ENCODE measurements around the gene SLC25A34. TPM values are rescaled to one million over a fixed set of nuclear protein-coding genes. Genes with fewer than 3 reads are reported as not detected.

The SLC25A34 gene
- total and polyA plus RNA-seq, 10 of the 15 experiments (the other 5 are each of a cell fraction or from before 2014, with no cell fraction given) = 0.02 to 1.6 (median 0.39) TPM

DNA sequence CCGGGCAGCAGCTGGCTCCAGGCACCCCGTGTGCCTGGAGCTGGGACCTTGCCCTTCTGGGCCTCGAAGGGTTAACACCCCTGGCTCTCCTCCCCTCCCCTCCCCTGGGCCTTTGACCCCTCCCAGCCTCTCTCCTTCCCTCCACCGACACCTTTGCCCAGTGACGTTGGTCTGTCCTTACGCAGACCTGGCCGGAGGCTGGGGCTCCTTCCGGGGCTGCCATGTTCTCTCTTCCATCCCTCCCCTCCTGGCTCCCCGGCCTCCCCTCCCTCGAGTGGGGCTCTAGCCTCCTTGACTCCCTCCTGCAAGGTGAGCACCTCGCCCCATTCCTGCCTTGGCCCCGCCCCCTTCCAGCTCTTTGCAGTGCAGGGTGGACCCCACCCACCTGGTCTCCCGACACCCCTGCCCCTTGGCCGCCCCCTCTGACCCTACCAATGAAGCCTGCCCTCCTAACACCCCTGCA, 6.3 kb downstream of the SLC25A34 start, which contains the start of gene TMEM82:
TSS of gene TMEM82 (plus strand) at position 161 of the 463 bp plus-strand sequence. CDS start at position 222, 61 bp downstream.
- intact Hi-C loops (cut with micrococcal nuclease; ENCODE audit: unreplicated experiment) (loop anchor here (5.0 kb wide), 1 partner anchor 305 kb away; the partner anchor contains the start of gene CTRC), in situ Hi-C loops (cut with MboI) (no loop called here)
- H3K36me3 ChIP-seq (ENCODE audit: control insufficient read depth in 2 of 2, insufficient read depth in 2 of 2, low read length in 1 of 2) = no peaks in the 10 kb centered on the region
- H3K4me3 ChIP-seq = no peak within 1 kb of the TSS
- H3K27me3 ChIP-seq (replicated peaks in 1 of 2; ENCODE audit: control insufficient read depth in 2 of 2, insufficient read depth in 2 of 2, low read length in 1 of 2) = no peaks in the 10 kb centered on the region
- DNase-seq (ENCODE audit: low read depth, low spot score) = no peak
- BruUV-seq (replicated peaks) = no TSS peak
- H3K27ac ChIP-seq (ENCODE audit: control insufficient read depth, insufficient read depth) = no peak within 1 kb of the TSS
- TF ChIP-seq PAX5 (IDR thresholded peaks at IDR 0.05; ENCODE audit: borderline replicate concordance, low read depth, low read length) = no peak
- no peak for TF ChIP-seq SMAD1 (IDR thresholded peaks at IDR 0.05; ENCODE audit: low read depth, partially characterized antibody)
- TF ChIP-seq CHD4 (IDR thresholded peaks at IDR 0.05) = no peak
- no peak for TF ChIP-seq CEBPB (IDR thresholded peaks at IDR 0.05; ENCODE audit: borderline replicate concordance in 1 of 2, low read depth in 2 of 2, low read length in 2 of 2)
- TF ChIP-seq, protein P1, sequence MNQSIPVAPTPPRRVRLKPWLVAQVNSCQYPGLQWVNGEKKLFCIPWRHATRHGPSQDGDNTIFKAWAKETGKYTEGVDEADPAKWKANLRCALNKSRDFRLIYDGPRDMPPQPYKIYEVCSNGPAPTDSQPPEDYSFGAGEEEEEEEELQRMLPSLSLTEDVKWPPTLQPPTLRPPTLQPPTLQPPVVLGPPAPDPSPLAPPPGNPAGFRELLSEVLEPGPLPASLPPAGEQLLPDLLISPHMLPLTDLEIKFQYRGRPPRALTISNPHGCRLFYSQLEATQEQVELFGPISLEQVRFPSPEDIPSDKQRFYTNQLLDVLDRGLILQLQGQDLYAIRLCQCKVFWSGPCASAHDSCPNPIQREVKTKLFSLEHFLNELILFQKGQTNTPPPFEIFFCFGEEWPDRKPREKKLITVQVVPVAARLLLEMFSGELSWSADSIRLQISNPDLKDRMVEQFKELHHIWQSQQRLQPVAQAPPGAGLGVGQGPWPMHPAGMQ (IDR thresholded peaks at IDR 0.05; ENCODE audit: borderline replicate concordance) = no peak
- no peak for TF ChIP-seq NFXL1 (IDR thresholded peaks at IDR 0.05; ENCODE audit: borderline replicate concordance)
- no peak for TF ChIP-seq MYB (IDR thresholded peaks at IDR 0.05; ENCODE audit: borderline replicate concordance, low read depth, low read length)
- TF ChIP-seq BCL11A (IDR thresholded peaks at IDR 0.05; ENCODE audit: low read depth, low read length) = no peak
- TF ChIP-seq MTA3 (IDR thresholded peaks at IDR 0.05; ENCODE audit: borderline replicate concordance, low read length) = no peak
- no peak for TF ChIP-seq CBX5 (IDR thresholded peaks at IDR 0.05; ENCODE audit: low read depth)
- no peak for TF ChIP-seq ZNF207 (IDR thresholded peaks at IDR 0.05; ENCODE audit: borderline replicate concordance)
- TF ChIP-seq KLF5 (IDR thresholded peaks at IDR 0.05; ENCODE audit: partially characterized antibody) = no peak
- TF ChIP-seq, protein P2, sequence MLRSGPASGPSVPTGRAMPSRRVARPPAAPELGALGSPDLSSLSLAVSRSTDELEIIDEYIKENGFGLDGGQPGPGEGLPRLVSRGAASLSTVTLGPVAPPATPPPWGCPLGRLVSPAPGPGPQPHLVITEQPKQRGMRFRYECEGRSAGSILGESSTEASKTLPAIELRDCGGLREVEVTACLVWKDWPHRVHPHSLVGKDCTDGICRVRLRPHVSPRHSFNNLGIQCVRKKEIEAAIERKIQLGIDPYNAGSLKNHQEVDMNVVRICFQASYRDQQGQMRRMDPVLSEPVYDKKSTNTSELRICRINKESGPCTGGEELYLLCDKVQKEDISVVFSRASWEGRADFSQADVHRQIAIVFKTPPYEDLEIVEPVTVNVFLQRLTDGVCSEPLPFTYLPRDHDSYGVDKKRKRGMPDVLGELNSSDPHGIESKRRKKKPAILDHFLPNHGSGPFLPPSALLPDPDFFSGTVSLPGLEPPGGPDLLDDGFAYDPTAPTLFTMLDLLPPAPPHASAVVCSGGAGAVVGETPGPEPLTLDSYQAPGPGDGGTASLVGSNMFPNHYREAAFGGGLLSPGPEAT (IDR thresholded peaks at IDR 0.05; ENCODE audit: low read depth) = no peak
- no peak for TF ChIP-seq SIN3A (IDR thresholded peaks at IDR 0.05; ENCODE audit: low read depth, low read length)
- no peak for TF ChIP-seq EZH2 (IDR thresholded peaks at IDR 0.05; ENCODE audit: borderline replicate concordance, control insufficient read depth, low read depth, low read length)
- TF ChIP-seq FOS (IDR thresholded peaks at IDR 0.05; ENCODE audit: borderline replicate concordance, extremely low read depth, insufficient read length) = no peak
- TF ChIP-seq HDAC6 (IDR thresholded peaks at IDR 0.05; ENCODE audit: unreplicated experiment) = no peak
- no peak for TF ChIP-seq ATF7 (IDR thresholded peaks at IDR 0.05; ENCODE audit: low read depth)
- no peak for TF ChIP-seq CREB1 (IDR thresholded peaks at IDR 0.05; ENCODE audit: low read depth)
- 41% methylated on average over 7 of the region's 14 CpGs for WGBS (ENCODE audit: insufficient coverage, insufficient replicate concordance, low lambda C conversion rate, missing lambda C conversion rate)
- no peaks in the 10 kb centered on the region for H3K9me3 ChIP-seq (replicated peaks; ENCODE audit: control insufficient read depth, insufficient read depth, low read length)
- ChIA-PET SMC1A (ENCODE audit: uncharacterized antibody, unreplicated experiment) (interaction anchor here (1.5 kb wide), 1 partner anchor 149 kb away, joined by 4 read pairs; no protein-coding TSS in a partner anchor), CTCF (interaction anchor here (0.9 to 1.5 kb wide), 3 partner anchors 139 to 419 kb away, joined by 3 to 8 read pairs (median 3); no protein-coding TSS in a partner anchor), RAD21 (ENCODE audit: unreplicated experiment) (no interaction called here), POLR2A (interaction anchor here (0.7 kb wide), 1 partner anchor 153 kb away, joined by 5 read pairs; no protein-coding TSS in a partner anchor)
- no peaks in the 10 kb centered on the region for H3K79me2 ChIP-seq (ENCODE audit: control insufficient read depth, insufficient read depth, low read length)
- no peak for ATAC-seq
- 0 out of 2 replicates have a peak, but pooled peaks cover 3% of the 10 kb centered on the region for H3K4me1 ChIP-seq (ENCODE audit: control insufficient read depth, insufficient read depth, low read length)
- H3K9ac ChIP-seq (ENCODE audit: control insufficient read depth, insufficient read depth, low read length) = no peak within 1 kb of the TSS
- H2AFZ ChIP-seq (ENCODE audit: control insufficient read depth, low read depth, low read length) = no peak within 1 kb of the TSS
- H4K20me1 ChIP-seq (ENCODE audit: control insufficient read depth, insufficient read depth) = no peaks in the 10 kb centered on the region
- no peak for FAIRE-seq
- no peak within 1 kb of the TSS for H3K4me2 ChIP-seq (ENCODE audit: control insufficient read depth, insufficient read depth)

Data from GM12878 (cell line).